HG02870 (cell line): Measurements from ENCODE around the gene KBTBD12.
"Not testable (repeated sequence)": the region's sequence is repeated elsewhere in the genome, so short reads cannot be mapped to it uniquely, and the experiment has no call there.

Experiments
- ATAC-seq: cut with Tn5 transposase; IDR thresholded peaks from one replicate; pipeline ENCODE4 v1.9.1; 2021; ENCODE audit warnings: mild to moderate bottlenecking, moderate library complexity; ENCODE audit not compliant: unreplicated experiment

The KBTBD12 gene

GRCh38 chr3:127915115-127915936 lies at the start of gene KBTBD12:
Gene KBTBD12, plus strand, starts transcription at chr3:127915232. Its CDS starts 7,830 bp downstream, at chr3:127923062.
- no peak for ATAC-seq

DNA sequence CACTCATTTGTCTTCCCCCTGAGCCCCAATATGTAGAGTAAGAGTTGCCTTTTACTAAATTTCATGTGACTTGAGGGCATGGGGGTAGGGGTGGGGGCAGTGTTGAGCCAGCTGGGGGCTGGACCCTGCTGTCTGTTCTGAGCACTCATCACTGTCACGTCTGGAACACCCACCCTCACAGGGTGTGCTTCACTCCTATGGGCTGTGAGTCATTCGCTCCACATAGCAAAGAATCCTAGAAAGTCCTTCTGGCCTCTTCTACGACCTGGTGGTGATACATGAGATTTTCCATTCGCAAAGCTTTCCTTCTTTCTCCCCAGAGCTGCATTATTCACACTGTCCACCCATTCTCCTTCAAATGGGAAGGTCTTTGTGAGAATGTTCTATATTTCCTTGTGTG lies 49.1 kb upstream of the KBTBD12 start:
- no peak for ATAC-seq

DNA sequence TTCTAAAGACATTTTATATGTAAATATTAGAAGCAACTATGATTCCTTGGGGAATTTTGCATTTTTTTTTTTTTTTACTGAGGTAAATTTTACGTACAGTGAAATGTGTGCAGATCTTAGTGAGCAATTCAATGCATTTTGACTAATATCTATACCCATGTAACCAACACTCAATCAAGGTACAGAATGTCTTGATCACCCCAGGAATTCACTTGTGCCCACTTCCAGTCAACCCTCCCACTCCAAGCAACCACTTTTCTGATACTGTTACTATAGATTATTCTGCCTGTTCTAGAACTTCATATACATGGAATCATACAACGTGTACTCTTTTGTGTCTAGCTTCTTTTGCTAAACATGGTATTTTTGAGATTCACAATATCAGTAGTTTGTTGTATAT lies 47.6 kb upstream of the KBTBD12 start:
- no peak for ATAC-seq

GRCh38 chr3:127867986-127868385 lies 47.0 kb upstream of the KBTBD12 start:
- no peak for ATAC-seq

DNA sequence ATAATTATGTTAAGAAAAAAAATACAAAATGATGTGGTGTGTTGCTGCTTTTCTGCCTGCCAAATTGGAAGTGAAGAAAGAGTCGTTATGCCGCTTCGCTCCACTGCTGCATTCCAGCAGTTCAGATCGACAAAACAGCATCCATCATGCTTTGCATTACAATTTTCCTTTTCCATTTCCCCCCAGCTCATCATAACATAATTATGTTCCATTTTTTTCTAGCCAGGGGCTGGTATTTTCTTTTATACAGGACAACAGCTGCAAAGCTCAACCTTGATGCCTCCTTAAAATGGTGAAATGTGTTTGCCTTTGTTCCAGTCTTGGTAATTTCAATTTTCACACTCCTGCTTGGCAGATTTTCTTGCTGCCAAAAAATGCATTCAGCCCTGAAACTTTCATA lies 44.9 kb upstream of the KBTBD12 start:
- no peak for ATAC-seq

DNA sequence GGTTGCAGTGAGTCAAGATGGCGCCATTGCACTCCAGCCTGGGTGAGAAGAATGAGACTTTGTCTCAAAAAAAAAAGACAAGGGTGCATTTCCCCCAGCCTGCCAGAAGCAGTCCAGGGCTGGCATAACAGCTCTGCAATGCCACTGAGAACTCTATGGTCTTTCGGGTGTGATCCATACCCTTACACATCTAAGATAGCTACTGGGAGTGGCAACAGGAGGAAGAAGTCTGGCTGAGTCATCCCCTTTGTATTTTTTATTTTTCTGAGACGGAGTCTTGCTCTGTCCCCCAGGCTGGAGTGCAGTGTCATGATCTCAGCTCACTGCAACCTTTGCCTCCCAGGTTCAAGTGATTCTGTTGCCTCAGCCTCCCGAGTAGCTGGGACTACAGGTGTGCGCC lies 40.9 kb upstream of the KBTBD12 start:
- ATAC-seq: not testable (repeated sequence)

DNA sequence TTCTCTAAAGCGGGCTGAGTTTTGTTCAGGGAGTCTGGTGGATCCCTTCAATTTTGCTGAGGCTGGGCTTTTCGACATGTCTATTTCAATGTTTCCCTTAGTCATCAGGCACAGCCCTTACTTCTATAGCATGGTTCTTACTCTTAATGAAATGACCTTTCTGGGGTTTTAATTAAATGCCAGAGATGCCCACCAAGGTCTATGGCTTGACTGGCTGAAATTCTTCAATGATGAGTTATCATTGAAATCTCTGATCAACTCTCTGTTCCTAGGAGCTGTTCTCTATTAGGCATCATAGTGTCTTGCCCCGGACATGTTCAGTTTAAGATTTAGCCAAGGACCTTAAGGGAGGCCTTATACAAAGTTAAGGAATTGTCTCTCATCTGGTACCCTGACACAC lies 33.4 kb upstream of the KBTBD12 start:
- ATAC-seq: no peak

- no peak for ATAC-seq
Observed at GRCh38 chr3:127884041-127884440, 31.0 kb upstream of the KBTBD12 start.

GRCh38 chr3:127886231-127886955 lies 28.6 kb upstream of the KBTBD12 start:
- no peak for ATAC-seq

DNA sequence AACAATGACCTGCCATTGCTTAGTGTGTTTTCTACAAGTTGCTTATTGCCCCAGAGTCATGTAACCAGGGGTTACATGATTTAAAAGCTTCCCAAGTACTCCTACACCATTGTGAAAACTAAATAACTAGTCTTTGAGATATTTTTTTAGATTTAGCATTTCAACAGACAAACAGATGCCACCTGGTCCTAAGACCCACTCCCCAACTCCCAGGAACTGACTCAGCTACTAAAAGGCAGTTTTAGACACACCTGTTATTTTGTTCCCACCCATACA lies 28.1 kb upstream of the KBTBD12 start:
- ATAC-seq: no peak

GRCh38 chr3:127887321-127887720 lies 27.7 kb upstream of the KBTBD12 start:
- ATAC-seq: no peak

DNA sequence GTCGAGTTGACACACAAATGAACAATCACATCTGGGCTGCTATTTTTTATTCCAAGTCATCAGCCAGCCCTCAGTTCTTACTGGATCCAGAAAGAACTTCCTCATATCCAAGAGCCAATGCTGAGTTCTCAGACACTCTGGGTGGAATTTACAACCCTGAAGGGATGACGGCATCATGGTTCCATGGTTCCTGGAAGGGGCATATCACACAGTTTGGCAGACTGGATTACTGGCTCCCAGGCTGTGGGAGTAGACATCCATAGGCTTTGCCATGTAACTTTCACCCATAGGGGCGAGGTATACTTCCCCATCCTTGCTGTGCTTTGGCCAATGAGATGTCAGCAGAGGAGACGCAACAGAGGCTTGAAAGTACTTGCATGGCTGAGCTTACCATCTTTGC lies 26.9 kb upstream of the KBTBD12 start:
- ATAC-seq: no peak

DNA sequence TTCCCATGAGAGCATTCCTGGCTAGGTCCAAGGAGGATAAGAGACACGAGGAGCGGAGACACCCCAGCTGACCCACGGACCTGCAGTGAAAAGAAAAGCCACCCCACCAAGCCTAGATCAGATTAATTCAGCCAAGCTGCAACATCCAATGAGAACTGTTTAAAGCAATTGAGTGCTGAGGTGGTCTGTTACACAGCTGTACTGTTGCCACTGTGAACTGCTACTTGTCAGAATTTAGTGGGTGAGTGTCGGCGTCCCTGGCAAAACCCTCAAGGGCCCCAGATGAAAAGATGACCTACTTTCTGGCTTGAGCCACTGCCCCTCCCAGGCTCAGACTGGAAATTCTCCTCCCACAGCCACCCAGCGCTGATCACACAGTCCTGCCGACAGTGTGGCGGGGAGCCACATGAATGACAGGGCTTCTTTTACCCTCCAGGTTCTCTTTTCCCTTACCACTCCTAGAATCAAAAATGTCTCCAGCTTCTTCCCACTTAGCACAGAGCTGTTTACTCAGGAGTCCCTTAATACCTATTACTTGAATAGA lies 26.4 kb upstream of the KBTBD12 start:
- ATAC-seq: no peak

- no peak for ATAC-seq
Observed at GRCh38 chr3:127889461-127889863, 25.6 kb upstream of the KBTBD12 start.

GRCh38 chr3:127889976-127890650 lies 24.9 kb upstream of the KBTBD12 start:
- no peak for ATAC-seq

GRCh38 chr3:127890651-127891290 lies 24.3 kb upstream of the KBTBD12 start:
- ATAC-seq: not testable (repeated sequence)

- ATAC-seq: no peak
Observed at GRCh38 chr3:127894481-127894880, 20.6 kb upstream of the KBTBD12 start.

DNA sequence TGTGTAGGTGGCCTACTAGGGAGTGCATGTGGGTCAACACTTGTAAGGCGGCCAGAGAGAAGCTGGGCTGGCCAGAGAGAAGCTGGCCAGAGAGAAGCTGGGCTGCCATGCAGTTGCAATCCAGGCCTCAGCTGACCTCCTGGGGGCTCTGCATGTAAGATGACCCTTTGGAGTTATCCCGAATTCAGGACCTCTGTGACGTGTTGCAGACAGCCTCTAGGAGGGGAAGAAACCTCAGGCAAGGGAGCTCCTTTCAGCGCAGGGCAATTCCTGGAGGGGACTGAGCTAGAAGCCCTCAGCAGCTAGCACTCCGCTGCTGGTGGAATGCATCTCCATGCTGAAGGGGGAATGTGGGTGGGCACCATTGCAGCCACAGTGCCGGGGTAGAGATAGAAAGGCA lies 15.8 kb upstream of the KBTBD12 start:
- ATAC-seq: no peak

DNA sequence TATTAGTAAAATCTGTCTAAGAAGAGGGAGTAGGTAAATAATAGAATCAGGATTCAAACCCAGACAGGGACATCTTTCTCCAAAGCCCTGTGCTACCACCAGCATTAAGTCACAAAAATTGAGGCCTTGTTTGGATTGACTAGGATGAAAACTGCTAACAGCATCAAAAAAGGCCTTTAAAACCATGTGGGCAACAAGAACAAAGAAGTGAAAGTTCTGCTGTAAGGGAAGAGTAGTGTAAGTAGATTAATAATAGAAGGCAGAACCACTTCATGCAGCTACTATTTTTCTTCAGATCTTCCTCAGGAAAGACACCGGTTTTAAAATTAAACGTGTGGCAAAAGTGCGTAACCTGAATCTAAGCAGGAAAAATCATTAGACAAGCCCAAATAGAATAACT lies 15.3 kb upstream of the KBTBD12 start:
- no peak for ATAC-seq

DNA sequence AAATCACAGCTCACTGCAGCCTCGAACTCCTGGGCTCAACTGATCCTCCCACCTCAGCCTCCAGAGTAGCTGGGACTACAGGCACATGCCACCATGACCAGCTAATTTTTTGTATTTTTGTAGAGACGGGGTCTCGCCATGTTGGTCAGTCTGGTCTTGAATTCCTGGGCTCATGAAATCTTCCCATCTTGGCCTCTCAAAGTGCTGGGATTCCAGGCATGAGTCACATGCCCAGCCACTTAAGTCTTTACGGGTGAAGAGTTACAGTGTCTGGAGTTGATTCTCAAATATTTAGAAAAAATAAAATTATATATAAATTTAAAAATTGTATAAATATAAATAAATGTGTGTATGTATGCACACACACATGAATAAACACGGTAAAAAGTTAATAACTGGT lies 14.5 kb upstream of the KBTBD12 start:
- no peak for ATAC-seq

- no peak for ATAC-seq
Observed at GRCh38 chr3:127902486-127902885, 12.5 kb upstream of the KBTBD12 start.
